ENCODE measurements around the gene IARS1.
A peak's percentile ranks its signal among the peaks of the same experiment; 100 is the strongest.

Gene IARS1

GRCh38 chr9:92293452-92294296 is at the start of gene IARS1:
TSS of gene IARS1 (minus strand) at chr9:92293697. CDS start at chr9:92289419, 4,278 bp downstream.
- DNase-seq (ENCODE audit: extremely low read depth in 1 of 2, low read depth in 1 of 2), result peak; percentile 98

- no peak for DNase-seq (ENCODE audit: extremely low read depth in 1 of 2, low read depth in 1 of 2)
These were observed 49.5 kb upstream of the IARS1 start for GRCh38 chr9:92342825-92343488.

- no peak for DNase-seq (ENCODE audit: extremely low read depth in 1 of 2, low read depth in 1 of 2)
These were observed 48.1 kb upstream of the IARS1 start for GRCh38 chr9:92341578-92341977.

- no peak for DNase-seq (ENCODE audit: extremely low read depth in 1 of 2, low read depth in 1 of 2)
These were observed 39.8 kb upstream of the IARS1 start for GRCh38 chr9:92333282-92333634.

- no peak for DNase-seq (ENCODE audit: extremely low read depth in 1 of 2, low read depth in 1 of 2)
These were observed 39.2 kb upstream of the IARS1 start for GRCh38 chr9:92332577-92333281.

GRCh38 chr9:92328225-92328624 is 34.7 kb upstream of the IARS1 start:
- DNase-seq (ENCODE audit: extremely low read depth in 1 of 2, low read depth in 1 of 2), result no peak

GRCh38 chr9:92327283-92327850 is 33.9 kb upstream of the IARS1 start:
- no peak for DNase-seq (ENCODE audit: extremely low read depth in 1 of 2, low read depth in 1 of 2)

- DNase-seq (ENCODE audit: extremely low read depth in 1 of 2, low read depth in 1 of 2), result no peak
These were observed 32.5 kb upstream of the IARS1 start for GRCh38 chr9:92325991-92326500.

GRCh38 chr9:92325269-92325990 is 31.9 kb upstream of the IARS1 start, which contains the start of the genes CENPP and NOL8:
TSS of gene CENPP (plus strand) at chr9:92325953.
TSS of gene NOL8 (minus strand) at chr9:92325350. CDS start at chr9:92324161, 1,189 bp downstream.
- DNase-seq (ENCODE audit: extremely low read depth in 1 of 2, low read depth in 1 of 2), result peak; percentile 61 to 70

GRCh38 chr9:92324889-92325268 is 31.4 kb upstream of the IARS1 start:
- DNase-seq (ENCODE audit: extremely low read depth in 1 of 2, low read depth in 1 of 2), result peak in 1 of 2 donors; percentile 56

- DNase-seq (ENCODE audit: extremely low read depth in 1 of 2, low read depth in 1 of 2), result no peak
These were observed 30.9 kb upstream of the IARS1 start for GRCh38 chr9:92324431-92324830.

- no peak for DNase-seq (ENCODE audit: extremely low read depth in 1 of 2, low read depth in 1 of 2)
These were observed 22.0 kb upstream of the IARS1 start for GRCh38 chr9:92315456-92315855.

- no peak for DNase-seq (ENCODE audit: extremely low read depth in 1 of 2, low read depth in 1 of 2)
These were observed 20.1 kb upstream of the IARS1 start for GRCh38 chr9:92313624-92314012.

GRCh38 chr9:92312887-92313623 is 19.6 kb upstream of the IARS1 start:
- DNase-seq (ENCODE audit: extremely low read depth in 1 of 2, low read depth in 1 of 2), result no peak

GRCh38 chr9:92310562-92310961 is 17.1 kb upstream of the IARS1 start:
- DNase-seq (ENCODE audit: extremely low read depth in 1 of 2, low read depth in 1 of 2), result no peak

- DNase-seq (ENCODE audit: extremely low read depth in 1 of 2, low read depth in 1 of 2), result no peak
These were observed 15.4 kb upstream of the IARS1 start for GRCh38 chr9:92308893-92309292.

- DNase-seq (ENCODE audit: extremely low read depth in 1 of 2, low read depth in 1 of 2), result no peak
These were observed 7.4 kb upstream of the IARS1 start for GRCh38 chr9:92300936-92301335.

- no peak for DNase-seq (ENCODE audit: extremely low read depth in 1 of 2, low read depth in 1 of 2)
These were observed 5.6 kb upstream of the IARS1 start for GRCh38 chr9:92299116-92299515.

GRCh38 chr9:92298036-92298435 is 4.5 kb upstream of the IARS1 start:
- DNase-seq (ENCODE audit: extremely low read depth in 1 of 2, low read depth in 1 of 2), result no peak

GRCh38 chr9:92297611-92298010 is 4.1 kb upstream of the IARS1 start:
- DNase-seq (ENCODE audit: extremely low read depth in 1 of 2, low read depth in 1 of 2), result no peak
